HG03442 (cell line): ENCODE measurements around the gene COPS2.
"Not testable (repeated sequence)": the region's sequence is repeated elsewhere in the genome, so short reads cannot be mapped to it uniquely, and the experiment has no call there.

Source experiments
- ATAC-seq: cut with Tn5 transposase; IDR thresholded peaks from one replicate; pipeline ENCODE4 v1.9.1; 2021; ENCODE audit warnings: mild to moderate bottlenecking, moderate library complexity; ENCODE audit not compliant: unreplicated experiment

COPS2 gene

DNA sequence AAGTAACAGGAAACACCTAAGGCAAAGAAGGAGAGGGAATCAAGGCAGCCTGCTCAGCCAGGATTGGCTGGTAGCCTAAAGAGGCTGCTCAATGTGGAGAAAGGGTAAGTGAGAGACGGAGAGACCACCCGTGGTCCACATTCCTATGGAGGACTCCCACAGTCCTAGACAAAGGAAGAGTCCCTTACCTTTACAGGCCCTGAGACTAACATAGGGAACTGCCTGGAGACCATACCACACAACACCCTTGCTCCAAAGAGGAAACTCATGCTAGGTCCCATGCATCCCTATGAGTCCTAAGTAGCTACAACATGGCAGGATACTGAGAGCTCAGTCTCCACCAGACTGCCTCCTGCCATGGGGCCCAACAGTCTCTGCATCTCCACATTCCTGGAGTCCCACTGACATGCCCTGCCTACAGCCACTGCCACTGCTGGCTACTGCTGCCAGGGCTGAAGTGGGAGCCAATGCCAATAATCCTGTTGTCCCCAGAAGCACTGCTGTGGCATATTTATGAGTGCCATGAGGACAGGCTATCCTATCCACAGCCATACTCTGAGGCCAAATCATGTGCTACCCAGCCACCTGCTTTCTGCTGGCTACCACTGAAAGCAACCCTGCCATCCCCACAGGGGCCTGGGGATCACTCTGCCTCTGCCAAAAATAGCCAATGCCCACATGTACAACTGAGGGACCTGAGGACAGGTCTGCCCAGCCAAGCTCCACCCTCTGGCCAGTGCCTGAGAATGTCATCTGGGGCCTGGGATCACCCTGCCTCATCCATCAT is 45.0 kb downstream of the COPS2 start:
- no peak for ATAC-seq

DNA sequence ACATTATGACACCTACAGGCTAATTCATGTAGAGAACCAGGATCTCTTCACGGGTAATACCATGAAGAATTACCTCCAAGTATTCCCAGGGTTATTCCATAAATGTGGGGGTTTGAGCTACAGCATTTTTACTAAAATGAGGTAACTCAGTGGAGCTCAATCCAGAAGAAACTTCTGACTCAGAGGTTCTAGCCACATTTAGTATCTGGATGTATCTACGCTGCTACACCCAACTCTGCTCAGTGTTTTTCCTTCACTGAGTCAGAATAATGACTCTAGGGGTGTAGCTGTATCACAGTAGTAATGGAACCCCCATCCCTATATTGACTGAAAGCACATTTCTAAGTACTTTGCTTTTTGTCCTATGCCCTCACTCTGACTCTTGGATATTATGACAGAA is 52.4 kb downstream of the COPS2 start:
- no peak for ATAC-seq

DNA sequence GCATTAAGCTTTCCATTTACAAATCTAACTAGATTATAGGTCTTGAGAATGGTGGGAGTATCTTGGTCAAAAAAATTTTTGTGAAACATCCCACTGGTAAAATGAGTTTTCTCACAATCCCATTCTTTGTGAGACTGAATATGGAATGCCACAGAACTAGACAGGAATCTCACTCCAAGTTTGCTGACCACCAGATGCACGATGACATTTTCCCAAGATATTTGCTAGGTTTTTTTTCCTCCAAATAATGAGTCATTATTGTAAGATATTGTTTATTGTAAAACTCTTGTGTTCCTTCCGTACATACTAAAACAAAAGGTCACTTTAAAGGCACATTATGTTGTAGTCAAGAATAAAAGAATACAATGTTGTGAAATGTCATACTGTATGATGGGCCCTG is 53.9 kb downstream of the COPS2 start:
- no peak for ATAC-seq

DNA sequence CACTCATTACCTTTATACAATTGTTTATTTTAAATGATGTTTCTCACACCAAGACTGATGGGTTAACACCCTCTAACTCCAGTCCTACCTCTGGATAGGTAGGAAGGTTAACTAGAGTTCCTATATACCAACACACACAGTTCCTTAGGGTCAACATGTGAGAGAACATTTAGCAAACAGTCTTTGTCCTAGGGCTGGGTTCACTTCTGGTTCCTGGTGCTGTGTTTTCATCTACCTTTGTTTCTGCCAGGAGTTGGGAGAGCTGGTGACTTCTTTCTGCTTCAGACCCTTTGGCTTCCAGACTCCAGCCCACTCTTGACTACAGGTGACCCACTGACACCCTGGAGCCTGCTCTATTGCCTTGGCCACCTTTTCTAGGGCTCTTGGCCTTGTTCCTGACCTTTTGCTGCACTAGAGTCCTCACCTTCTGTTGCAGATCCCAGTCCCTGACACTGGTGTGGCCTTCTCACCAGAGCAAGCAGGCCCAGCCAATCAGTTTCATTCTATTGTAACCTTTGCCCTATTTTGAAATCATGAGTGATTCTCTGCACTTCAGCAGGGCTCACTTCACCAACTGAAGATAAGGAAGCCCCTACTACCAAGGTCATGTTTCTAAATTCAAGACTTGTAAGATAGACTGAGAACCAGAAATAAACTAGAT is 59.2 kb downstream of the COPS2 start:
- ATAC-seq = no peak

DNA sequence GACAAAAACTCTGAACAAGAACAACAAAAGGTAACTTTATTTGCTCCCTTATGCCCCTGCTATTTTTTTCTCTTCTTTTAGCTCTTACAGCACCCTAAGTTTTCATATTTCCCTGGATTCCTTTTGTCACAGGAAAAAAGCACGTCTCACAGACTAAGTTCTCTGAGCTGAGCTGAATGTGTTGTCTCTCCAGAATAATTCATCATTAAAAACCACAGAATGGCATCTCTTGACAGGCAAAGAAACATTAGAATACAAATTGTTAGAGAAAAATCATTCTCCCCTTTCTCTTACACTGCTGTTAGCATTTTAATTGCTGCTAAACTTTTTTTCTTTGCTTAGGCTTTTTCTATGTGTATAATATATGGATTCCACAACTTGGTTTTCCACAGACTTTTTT is 60.5 kb downstream of the COPS2 start:
- no peak for ATAC-seq

DNA sequence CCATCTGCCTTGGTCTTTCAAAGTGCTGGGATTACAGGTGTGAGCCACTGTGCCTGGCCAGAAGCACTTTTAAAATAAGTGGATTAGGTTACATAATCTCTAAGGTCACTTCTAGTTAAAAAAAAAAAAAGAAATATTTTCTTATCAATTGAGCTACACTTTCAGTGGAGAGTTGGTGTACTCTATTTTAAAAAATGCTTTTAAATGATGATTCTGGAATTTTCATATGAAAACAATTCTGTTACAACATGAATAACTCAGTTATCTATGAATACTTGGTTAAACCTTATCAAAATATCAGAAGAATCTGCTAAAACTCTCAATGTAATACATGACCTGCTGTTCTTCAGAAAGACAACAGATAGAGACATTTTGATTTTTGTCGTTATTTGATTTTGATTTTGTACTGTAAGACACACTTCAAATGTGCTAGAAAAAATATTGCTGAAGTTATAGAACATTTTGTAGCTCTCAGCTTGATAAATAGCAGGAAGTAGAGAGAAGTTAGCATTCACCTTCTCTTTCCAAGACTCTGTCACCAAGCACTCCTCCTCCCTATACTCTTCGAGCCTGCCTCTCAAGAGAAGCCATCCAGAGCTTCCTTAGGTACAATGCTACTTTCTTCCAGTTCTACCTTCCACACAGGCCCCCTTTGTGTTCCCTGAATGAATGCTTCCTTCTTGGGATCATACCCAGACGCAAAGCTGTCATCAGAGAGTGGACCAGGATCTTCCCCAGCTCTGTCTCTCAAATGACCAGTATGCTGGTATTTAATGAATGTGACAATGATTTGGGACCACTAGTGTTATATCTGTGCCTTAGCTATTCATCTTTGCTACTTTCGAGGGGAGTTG is 61.9 kb downstream of the COPS2 start:
- ATAC-seq = no peak

DNA sequence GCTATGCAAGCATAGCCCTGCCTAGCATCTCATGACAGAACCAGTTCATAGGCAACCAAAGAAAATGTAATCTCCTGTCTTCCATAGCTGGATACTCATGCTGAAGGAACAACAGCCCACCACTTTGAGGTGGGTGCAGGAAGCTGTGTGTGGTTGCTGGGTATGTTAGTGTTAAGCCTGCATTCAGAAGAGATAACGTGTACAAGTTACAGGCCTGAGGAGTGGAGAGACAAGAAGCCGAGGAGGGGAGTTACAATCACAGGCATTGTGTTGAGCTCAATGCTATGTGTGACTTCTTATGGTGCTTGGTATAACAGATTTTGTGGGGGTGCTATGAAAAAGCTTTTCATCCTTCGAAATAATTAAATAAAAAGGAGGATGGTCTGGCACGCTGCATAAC is 66.4 kb downstream of the COPS2 start:
- no peak for ATAC-seq

DNA sequence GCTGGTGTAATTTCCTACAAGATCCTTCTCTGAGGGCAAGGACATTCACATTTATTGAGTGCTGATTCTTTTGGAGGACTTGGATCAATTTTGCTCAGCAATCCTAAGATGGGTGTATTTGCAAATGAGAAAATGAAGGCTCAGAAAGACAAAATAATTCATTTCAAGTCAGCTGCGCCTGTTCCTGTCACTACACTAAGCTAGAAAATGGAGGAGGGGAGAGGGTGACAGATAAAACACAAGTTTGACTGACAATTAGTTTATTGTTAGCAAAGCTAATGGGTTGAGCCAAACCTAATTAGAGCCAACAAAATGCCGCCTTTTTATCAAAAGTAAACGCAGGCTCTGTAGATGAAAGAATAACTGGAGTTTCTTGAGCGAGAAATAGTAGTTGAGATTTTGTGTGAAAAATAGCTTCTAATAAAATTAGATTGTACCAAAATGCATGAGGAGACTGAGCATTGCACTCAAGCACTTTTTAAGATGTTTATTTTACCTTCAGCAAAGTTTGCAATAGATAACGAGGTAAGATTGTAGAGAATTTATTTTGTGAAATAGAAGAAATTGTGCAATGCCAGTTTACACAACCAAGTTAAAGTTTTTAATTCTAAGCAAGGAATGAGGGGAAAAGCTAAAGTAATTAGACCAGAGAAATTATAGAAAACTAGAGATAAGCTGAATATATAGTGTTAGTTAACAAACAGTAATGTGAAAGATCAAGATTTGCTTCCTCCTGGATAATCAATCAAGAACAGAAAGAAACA is 69.5 kb downstream of the COPS2 start:
- ATAC-seq = no peak

DNA sequence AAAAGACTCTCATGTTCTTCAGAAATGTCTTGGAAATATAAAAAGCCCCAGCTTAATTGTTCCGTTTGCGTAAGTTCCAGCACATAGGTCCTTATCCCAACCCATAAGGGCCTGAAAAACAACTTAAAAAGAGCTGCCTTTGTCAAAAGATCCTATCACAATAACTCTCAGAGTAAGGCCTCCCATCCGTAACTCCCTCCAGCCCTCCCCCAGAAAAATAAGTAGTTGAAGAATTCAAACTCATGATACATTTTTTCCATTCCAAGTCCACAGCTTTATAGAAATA is 71.2 kb downstream of the COPS2 start:
- ATAC-seq = no peak

DNA sequence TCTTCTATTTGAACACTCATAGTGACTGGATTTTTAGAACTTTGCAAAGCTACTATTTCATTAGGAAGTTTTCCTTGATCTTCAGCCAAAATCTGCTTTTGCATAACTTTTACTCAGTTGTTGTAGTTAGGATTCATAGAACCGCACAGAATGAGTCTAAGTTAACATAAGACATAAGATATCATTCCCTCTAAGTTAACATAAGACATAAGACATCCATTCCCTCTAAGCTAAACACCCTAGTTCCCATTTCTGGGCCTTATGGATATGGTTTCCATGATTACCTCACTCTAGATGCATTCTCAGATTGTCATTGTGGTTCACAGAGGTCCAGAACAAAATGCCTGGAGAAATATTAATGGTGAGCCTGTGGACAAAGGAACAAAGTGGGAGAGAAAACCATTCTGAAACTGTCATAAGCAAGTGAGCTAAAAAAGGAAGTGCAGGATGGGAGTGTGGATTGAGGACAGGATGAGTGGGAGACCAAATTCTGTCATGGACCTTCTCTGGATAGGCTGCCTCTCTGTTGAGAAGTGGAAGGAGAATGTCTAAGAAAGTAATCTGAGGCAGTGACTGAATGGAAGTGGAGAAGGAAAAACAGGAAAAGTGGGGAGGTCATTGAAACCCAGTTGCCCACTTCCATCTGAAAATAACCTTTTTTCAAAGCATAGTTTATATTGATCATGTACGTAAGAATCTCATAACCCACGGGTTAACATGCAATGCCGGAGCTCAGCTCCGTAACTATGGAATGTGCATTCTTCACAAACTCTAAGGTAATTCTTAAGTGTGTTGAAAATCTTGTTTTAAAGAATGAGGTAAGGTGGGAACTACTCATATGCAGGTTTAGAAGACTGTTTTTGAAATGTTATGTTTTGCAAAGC is 71.8 kb downstream of the COPS2 start:
- ATAC-seq = no peak

DNA sequence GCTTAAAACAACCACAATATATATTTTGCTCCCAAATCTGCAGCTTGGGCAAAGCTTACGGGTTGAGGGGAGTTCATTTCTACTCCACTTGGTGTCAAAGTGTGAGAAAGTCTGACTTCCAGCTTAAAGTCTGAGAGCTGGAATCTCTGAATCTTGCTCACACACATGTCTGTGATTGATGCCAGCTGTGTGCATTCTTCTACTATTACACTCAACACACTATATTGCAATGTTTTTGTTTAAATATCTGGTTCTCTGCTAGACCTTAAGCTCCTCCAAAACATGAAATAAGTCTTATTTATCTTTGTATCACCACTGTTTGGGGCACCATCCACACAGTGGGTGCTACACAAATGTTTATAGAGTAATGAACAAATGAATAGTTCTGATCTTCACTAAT is 72.4 kb downstream of the COPS2 start:
- ATAC-seq = no peak

DNA sequence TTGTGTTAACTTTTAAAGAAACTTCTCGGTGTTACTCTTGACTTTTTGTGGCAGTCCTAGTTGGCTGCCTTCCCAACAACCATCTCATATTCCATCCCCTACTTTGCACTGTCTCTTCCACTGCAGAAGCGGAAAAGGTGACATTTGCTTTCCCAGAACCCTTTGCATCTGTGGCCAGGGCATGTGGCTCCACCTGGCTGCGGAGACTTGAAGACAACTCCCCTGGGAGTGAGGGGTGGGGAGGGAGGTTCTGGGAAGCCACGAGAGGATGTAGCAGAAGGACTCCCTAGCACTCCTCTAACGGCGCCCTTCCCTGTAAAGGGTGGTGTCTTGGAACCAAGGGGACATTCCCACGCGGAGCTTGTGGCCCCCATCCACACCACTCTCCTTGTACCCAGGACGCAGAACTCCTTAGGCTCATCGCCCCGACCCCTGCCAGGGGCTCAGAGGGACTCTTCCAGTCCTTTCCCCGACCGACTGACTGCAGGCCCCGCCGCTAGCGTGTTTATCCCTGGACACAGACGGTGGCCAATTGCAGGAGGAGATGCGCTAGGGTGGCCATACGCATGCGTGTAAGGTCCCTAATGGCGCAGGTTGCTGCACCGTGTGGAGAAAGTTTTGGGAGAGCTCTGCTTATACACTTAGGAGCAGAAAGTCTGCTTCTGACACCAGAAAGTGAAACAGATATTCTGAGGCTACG is 75.9 kb downstream of the COPS2 start:
- ATAC-seq = no peak

DNA sequence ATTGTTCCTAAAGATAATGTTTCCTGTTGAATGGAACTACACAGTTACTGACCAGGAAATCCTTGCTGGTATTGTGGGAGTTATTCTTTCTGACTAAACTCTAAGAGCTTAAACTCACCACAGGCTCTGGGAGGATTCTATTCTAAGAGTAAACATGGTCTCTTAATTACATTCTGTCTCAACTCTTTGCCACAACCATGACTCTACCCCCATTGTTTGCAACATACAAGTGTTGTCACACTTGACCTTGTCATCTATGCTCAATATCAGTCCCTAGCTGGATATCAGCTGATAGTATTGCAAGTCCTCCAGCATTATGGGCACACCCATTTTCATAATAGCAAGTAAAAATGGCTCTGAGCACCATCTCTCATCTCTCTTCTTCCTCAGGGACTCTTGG is 79.5 kb downstream of the COPS2 start:
- no peak for ATAC-seq

DNA sequence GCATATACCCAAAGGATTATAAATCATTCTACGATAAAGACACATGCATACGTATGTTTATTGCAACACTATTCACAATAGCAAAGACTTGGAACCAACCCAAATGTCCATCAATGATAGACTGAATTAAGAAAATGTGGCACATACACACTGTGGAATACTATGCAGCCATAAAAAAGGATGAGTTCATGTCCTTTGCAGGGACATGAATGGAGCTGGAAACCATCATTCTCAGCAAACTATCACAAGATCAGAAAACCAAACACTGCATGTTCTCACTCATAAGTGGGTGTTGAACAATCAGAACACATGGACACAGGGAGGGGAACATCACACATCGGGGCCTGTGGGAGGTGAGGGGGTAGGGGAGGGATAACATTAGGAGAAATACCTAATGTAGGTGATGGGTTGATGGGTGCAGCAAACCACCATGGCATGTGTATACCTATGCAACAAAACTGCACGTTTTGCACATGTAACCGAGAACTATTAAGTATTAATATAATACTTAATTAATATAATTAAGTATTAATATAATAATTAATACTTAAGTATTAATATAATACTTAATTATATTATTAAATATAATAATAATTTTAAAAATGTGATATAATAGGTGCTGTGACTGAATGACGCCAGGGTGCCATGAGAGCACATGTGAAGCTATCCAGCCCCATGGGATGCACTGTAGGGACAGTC is 80.7 kb downstream of the COPS2 start:
- ATAC-seq = not testable (repeated sequence)
